DMS153 treated with DMSO at 0.1 percent for 48 hours (cell line): Measurements from ENCODE around the gene SPR.
"Not testable (repeated sequence)": the region's sequence is repeated elsewhere in the genome, so short reads cannot be mapped to it uniquely, and the experiment has no call there.

Experiments
- DNase-seq: peaks from one replicate; lab custom pipeline; 2025; ENCODE audit not compliant: unreplicated experiment; lab: John Stamatoyannopoulos, UW

Gene SPR

GRCh38 chr2:72888438-72889202 is 1.4 kb downstream of the SPR start:
- no peak for DNase-seq

DNA sequence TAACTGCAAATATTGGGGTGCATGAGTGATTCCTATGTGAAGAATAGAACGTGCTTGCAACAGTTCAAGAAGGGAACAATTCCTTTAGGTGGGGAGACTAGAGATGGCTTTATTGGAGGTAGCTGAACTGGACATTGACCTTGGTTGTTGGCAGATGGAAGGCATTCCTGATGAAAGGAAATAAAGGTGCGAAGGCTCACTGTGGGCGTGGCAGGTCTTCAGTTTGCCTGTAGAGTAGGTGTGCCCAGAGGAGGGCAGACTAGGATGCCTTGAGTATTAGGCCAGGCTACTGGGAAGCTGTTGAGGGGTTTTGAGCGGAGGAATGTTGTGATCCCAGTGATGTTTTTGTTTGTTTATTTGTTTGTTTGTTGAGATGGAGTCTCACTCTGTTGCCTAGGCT is 2.8 kb downstream of the SPR start:
- DNase-seq, result no peak

DNA sequence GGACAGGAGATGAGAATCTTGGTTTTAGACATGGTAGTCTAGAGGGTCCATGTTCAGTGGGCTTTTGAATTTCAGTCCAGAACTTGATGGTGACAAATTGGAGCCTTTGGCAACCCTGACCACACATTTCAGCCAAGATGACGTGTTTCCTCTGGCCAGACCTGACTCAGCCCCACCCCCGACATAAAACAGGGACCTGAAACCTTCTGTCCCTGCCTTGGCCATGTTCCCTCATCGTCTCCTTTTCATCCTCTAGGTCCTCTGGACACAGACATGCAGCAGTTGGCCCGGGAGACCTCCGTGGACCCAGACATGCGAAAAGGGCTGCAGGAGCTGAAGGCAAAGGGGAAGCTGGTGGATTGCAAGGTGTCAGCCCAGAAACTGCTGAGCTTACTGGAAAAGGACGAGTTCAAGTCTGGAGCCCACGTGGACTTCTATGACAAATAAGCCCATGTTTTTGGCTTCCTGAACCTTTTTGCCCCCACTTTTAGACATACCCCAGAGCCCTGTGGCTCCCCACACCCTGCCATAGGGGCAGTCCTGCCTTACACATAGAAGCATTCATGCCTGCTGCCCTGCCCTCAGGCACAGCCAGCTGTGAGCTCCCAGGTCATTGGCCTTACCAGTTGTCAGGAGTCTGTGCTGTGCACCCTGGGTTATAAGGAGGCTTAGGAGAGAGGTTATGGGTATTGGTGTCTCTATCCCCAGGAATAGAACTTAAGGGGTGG is 4.0 kb downstream of the SPR start:
- no peak for DNase-seq

GRCh38 chr2:72892506-72893173 is 5.4 kb downstream of the SPR start:
- DNase-seq, result peak; percentile 33

GRCh38 chr2:72893594-72894319 is 6.5 kb downstream of the SPR start:
- DNase-seq, result peak; percentile 10

DNA sequence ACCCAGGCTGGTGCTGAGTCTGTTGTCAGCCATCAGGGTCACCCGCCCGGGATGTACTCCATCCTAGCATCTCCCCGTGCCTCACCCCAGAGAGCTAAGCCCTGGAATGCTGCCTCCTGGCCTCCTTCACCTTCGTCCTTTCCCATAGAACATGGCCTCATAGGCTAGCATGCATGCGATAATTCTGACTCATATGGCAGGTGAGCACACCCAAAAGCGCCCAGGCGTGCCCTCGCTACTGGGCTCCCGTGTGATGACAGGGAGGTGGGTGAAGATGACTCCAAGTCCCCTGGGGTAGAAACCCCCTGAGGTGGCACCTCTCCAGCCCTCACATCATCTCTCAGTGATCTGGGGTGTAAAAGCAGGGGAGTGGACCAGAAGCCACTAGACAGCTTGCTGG is 7.3 kb downstream of the SPR start:
- no peak for DNase-seq

DNA sequence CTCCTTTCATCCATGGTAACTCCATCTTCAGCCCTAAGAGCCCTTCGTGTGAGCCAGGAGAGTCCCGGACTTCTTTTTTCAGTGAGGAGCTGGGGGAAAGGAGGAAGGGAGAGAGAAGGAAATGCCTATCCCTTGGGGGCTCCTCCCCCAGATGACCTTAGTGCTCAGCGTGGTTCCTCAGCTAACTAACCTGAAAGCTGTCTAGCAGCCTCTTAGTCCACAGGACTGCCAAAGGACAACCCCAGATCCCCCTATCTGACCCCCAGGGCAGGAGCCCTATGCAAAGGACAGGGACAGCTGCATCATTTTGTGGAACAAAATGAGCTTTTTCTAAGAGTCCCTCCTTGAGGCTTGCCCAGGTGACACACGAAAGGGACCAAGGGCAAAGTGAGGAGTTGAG is 7.9 kb downstream of the SPR start:
- DNase-seq, result no peak

DNA sequence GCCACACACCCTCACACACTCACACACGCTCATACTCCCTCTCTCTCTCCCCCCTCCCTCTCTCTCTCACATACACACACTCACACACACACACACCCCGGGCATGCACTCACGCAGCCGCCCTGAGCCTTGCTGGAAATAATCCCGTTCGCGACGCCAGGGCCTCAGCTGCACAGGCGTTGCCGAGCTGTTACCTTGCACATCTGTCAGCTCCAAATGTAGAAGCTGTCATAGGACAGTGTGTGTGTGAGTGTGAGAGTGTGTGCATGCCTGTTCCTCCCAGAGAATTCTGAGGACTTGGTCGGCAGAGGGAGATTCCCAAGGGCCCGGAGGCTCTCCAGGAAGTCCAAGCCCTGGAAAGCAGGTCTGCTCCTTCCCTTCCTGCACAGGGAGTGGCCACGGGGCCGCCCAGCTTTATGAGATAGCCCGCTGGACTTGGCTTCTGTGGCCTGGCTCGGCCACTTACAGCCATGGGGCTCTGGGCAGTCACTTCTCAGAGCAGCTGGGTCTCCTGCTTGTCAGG is 8.6 kb downstream of the SPR start:
- no peak for DNase-seq

DNA sequence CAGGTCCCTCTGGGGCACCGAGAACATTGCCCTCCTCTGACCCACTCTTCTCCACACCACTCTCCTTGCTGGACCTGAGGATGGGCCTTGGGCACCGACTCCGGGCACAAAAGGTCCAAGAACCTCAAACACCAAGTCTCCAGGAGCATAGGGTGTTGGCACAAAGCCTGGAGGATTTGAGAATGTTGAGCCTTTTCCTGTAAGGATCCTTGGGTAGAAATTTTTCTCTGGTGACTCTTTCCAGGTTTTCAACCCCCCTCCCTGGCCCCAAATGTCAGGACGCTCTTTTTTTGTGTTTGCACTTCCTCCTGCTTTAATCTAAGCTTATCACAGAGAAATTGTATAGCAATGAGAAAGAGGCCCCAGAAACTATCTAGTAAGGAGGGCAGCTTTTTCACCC is 9.2 kb downstream of the SPR start:
- DNase-seq, result no peak

DNA sequence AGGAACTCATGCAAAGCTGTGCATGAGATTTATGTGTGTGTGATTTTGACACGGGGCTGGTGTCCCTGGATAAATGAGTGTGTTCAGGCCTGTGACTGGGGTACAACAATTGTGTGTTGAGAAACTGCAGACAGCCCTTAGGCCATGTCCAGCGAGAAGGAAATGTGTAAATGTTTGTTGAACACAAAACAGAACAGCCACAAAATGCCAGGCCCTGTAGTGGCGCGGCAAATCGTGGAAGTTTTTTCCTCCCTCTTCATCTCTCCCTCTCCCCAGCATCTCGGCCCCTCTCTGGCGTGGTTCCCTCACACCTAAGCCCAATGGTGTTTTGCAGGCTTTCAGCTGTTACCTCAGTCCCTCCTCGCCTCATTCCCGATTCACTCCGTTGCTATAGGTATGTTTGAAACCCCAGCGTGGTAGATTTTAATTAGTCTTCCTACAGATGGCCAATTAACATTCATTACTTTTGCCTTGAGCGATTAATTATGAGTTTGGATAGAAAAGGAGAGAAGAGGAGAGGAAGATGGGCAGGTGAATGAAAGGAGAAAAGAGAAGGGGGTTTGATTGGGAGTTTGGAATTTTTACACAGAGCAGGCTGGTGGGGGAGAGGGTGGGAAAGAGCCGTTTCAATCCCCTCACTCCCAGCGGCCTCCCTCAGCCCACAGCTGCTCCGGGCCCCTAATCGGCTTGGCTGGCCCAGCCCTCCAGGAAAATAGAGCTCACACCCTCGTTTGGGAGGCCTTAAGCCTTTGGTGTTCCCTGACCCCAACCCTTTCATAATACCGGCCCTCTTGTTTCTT is 10.8 kb downstream of the SPR start:
- no peak for DNase-seq

- DNase-seq, result no peak
Measured at GRCh38 chr2:72898585-72898906, 11.3 kb downstream of the SPR start.

DNA sequence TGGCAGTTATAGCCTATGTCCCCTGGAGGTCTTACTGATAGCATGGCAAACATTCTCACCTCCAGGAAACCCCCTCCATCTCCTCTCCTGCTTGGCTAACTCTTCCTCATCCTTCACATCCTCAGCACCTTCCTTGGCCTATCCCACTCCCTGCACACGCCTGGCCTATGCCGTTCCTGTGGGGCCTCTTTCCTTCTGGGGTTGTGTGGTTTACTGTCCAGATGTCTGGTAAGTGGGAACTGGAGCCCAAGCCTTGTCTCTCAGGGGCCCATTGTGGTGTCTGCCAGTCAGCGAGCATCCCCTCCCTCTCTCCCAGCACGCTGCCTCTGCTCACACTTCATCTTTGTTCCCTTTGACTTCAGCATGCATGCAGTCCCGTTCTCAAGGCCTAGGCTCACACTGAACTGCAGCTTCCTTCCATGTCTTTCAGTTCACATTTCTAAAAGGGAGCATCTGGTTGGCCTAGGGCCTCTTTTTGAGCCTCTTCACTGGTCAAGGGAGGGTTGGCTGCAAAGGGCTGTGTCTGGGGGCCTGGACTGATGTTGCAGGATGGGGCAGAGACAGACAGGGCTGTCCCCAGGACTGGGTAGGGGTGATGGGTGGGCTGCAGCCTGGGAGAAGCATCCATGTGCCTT is 13.1 kb downstream of the SPR start:
- no peak for DNase-seq

- no peak for DNase-seq
Measured at GRCh38 chr2:72901426-72901825, 14.2 kb downstream of the SPR start.

GRCh38 chr2:72907369-72907768 is 20.2 kb downstream of the SPR start:
- not testable (repeated sequence) for DNase-seq

DNA sequence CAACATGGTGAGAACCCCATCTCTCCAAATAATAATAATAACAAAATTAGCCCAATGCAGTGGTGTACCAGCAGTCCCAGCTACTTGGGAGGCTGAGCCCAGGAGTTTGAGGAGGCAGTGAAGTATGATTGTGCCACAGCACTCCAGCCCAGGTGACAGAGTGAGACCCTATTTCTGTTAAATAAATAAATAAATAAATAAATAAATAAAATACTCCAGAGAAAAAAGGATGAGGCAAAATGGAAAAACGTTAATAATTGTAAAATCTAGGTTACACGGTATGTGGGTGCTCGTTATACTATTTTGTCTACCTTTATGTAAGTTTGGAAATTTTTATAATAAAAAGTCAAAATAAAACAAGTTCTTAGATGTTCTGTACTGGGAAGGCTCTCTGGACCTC is 21.5 kb downstream of the SPR start:
- DNase-seq, result no peak

DNA sequence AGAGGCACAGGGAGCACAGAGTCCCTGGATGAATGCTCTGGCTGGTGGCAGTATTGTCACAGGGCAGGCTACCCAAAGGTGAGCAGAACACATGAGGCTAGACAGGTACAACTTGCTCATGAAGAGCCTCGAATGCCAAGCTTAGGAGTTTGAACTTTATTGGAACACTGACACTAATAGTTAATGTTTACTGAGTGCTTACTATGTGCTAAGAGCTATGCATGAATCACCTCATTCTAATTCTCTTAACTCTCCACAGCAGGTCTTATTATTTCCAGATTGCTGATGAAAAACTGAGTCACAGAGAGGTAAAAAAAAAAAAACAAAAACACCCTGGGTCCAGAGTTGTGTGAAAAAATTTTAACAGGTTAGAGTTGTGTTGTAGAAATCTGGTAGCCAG is 24.0 kb downstream of the SPR start:
- DNase-seq, result no peak

DNA sequence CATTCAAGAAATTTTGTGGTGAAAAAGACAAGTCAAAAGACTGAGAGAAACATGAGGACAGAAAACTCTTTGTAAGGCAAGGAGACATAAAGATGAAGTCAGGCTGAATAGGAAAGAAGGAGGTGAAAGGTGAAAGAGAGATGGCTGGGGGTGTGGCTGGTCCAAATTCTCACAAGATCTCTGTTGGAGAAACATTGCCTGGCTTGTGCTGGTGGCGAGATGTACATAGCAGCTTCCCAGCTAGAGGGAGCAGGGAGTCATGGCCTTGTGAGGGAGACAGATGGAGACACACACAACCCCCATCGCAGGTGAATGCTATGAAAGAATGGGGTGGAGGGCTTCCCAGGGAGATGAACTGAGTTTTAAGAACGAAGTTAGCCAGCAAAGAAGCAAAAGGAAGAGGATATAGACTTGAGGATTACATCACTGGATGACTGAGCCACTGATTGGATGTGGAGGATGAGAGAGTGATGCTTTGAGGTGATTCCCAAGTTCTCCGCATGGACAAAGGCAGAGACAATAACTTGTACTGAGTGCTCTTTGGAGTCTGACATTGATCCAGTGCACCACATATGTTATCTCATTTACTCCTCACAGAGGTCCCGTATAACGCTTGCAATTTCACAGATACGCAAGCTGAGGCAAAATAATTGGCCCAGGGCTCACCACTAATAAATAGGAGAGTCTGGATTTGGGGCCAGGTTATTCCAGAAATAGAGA is 26.4 kb downstream of the SPR start:
- DNase-seq, result no peak

GRCh38 chr2:72914206-72914559 is 27.0 kb downstream of the SPR start:
- no peak for DNase-seq

- DNase-seq, result no peak
Measured at GRCh38 chr2:72914589-72915319, 27.5 kb downstream of the SPR start.
